PC-3 (cell line): ENCODE data around the gene LMNA. TPM values are rescaled to one million over a fixed set of nuclear protein-coding genes. Genes with fewer than 3 reads are reported as not detected.
A peak's percentile ranks its signal among the peaks of the same experiment; 100 is the strongest.

ENCODE experiments used
- ATAC-seq: fragments of 200-7000 bp; cut with Tn5 transposase; 2 replicates; pipeline ENCODE4 v1.9.1; 2020; ENCODE audit warnings: mild to moderate bottlenecking, moderate library complexity
- BruUV-seq: library from RNA; stranded (reverse); fragments of 400-500 nt; replicated peaks from 2 replicates; lab custom pipeline; 2021; lab: Mats Ljungman, UMichigan
- CTCF ChIA-PET: fragments of 300-600 bp; sonication (Branson Sonifier 250); formaldehyde crosslinking; loops from one replicate; lab custom pipeline; 2022; ENCODE audit warnings: antibody characterized with exemption; lab: Charles Lee
- POLR2A ChIA-PET: fragments of 300-600 bp; sonication (Branson Sonifier 250); formaldehyde crosslinking; loops from one replicate; lab custom pipeline; 2022; ENCODE audit warnings: antibody characterized with exemption; ENCODE audit not compliant: unreplicated experiment; lab: Charles Lee
- DNase-seq: peaks from one replicate; pipeline ENCODE4 v3.0.0-alpha.2; 2015
- H2AFZ ChIP-seq: fragments of 300-600 bp; sonication (generic); 2 replicates; pipeline ENCODE4 v1.6.0; 2016; ENCODE audit warnings: antibody characterized with exemption, low read length
- H3F3A ChIP-seq: fragments of 300-600 bp; sonication (generic); one replicate; pipeline ENCODE4 v1.6.0; 2017; ENCODE audit warnings: antibody characterized with exemption, low read length, control low read depth, mild to moderate bottlenecking; ENCODE audit not compliant: unreplicated experiment
- H3K27ac ChIP-seq: fragments of 300-600 bp; sonication (generic); 2 replicates; pipeline ENCODE4 v1.5.1; 2016; ENCODE audit warnings: mild to moderate bottlenecking, low read length
- H3K27me3 ChIP-seq: fragments of 300-600 bp; sonication (generic); 2 replicates; pipeline ENCODE4 v1.6.1; 2016; ENCODE audit warnings: low read length, mixed read lengths
- H3K36me3 ChIP-seq: fragments of 300-600 bp; sonication (generic); 2 replicates; pipeline ENCODE4 v1.6.1; 2016; ENCODE audit warnings: low read depth, mixed run types, low read length, mixed read lengths
- H3K4me1 ChIP-seq: fragments of 300-600 bp; sonication (generic); 2 replicates; pipeline ENCODE4 v1.5.1; 2016; ENCODE audit warnings: low read length; ENCODE audit not compliant: insufficient read depth
- H3K4me2 ChIP-seq: fragments of 300-600 bp; sonication (generic); 2 replicates; pipeline ENCODE4 v1.6.0; 2016; ENCODE audit warnings: low read length
- H3K4me3 ChIP-seq: fragments of 300-600 bp; sonication (generic); 2 replicates; pipeline ENCODE4 v1.5.1; 2016; ENCODE audit warnings: mild to moderate bottlenecking, low read length, mixed read lengths
- H3K79me2 ChIP-seq: fragments of 300-600 bp; sonication (generic); 2 replicates; pipeline ENCODE4 v1.6.1; 2017; ENCODE audit warnings: low read length, mixed read lengths
- H3K9ac ChIP-seq: fragments of 300-600 bp; sonication (generic); 2 replicates; pipeline ENCODE4 v1.6.0; 2016; ENCODE audit warnings: mild to moderate bottlenecking, low read length
- H3K9me2 ChIP-seq: fragments of 300-600 bp; sonication (generic); replicated peaks from 2 replicates; pipeline ENCODE4 v1.6.1; 2016; ENCODE audit warnings: mixed run types, low read length, mixed read lengths
- H3K9me3 ChIP-seq: fragments of 300-600 bp; sonication (generic); 2 replicates; pipeline ENCODE4 v1.6.1; 2016; ENCODE audit warnings: low read length, mixed read lengths
- H4K20me1 ChIP-seq: fragments of 300-600 bp; sonication (generic); 2 replicates; pipeline ENCODE4 v1.6.1; 2016; ENCODE audit warnings: low read length, mixed read lengths
- CTCF ChIP-seq: fragments of 300-600 bp; sonication (generic); conservative IDR thresholded peaks from 2 replicates; pipeline ENCODE4 v1.5.1; 2017; ENCODE audit warnings: antibody characterized with exemption, low read depth, mild to moderate bottlenecking, low read length
- EZH2 ChIP-seq: fragments of 300-600 bp; sonication (generic); IDR thresholded peaks from one replicate; pipeline ENCODE4 v1.6.1; 2017; ENCODE audit warnings: antibody characterized with exemption, mild to moderate bottlenecking, low read length; ENCODE audit not compliant: unreplicated experiment
- EZH2phosphoT487 ChIP-seq: fragments of 300-600 bp; sonication (generic); IDR thresholded peaks from 2 replicates; pipeline ENCODE4 v1.6.1; 2018; ENCODE audit warnings: mild to moderate bottlenecking, antibody characterized with exemption, low read length, borderline replicate concordance
- intact Hi-C: fragments of 100-400 bp; cut with micrococcal nuclease; formaldehyde crosslinking; loops from 2 replicates; pipeline ENCODE4 v1.9.0; 2023
- total RNA-seq: library from RNA; depleted of rRNA; stranded (reverse); fragments of >200 nt; gene quantifications from 2 replicates; pipeline ENCODE4 v1.2.3, GENCODE V29; 2014

The LMNA gene
- total RNA-seq, 1 experiment from 2014 or later: 864 TPM

GRCh38 chr1:156100205-156100995 lies 14.1 kb upstream of the LMNA start:
- no peaks in the 10 kb centered on the region for H3K9me3 ChIP-seq
- intact Hi-C loops: no loop called here
- no peak overlapping the region for H3K4me3 ChIP-seq
- ATAC-seq (no peak), DNase-seq (peak; percentile 67)
- H3K9me2 ChIP-seq: no peaks in the 10 kb centered on the region
- H3K4me1 ChIP-seq: peaks cover 70% of the 10 kb centered on the region
- H3K27me3 ChIP-seq: no peaks in the 10 kb centered on the region
- TF ChIP-seq CTCF (no peak), EZH2phosphoT487 (no peak), EZH2 (no peak)
- H3K9ac ChIP-seq: no peak overlapping the region
- no peak overlapping the region for H2AFZ ChIP-seq
- H4K20me1 ChIP-seq: no peaks in the 10 kb centered on the region
- H3K36me3 ChIP-seq: no peaks in the 10 kb centered on the region
- CTCF ChIA-PET: interaction anchor here (4.7 kb wide), 1 partner anchor 30 kb away, joined by 22 read pairs; no protein-coding TSS in a partner anchor
- POLR2A ChIA-PET: interaction anchor here (0.5 to 0.6 kb wide), 2 partner anchors 18 to 132 kb away, joined by 3 to 6 read pairs; no protein-coding TSS in a partner anchor
- peak overlapping the region; percentile 22; the same call in 1 of the 2 replicates for H3K27ac ChIP-seq
- peak overlapping the region; percentile 1 for H3K4me2 ChIP-seq
- no peaks in the 10 kb centered on the region for H3F3A ChIP-seq
- no TSS peak for BruUV-seq
- no peaks in the 10 kb centered on the region for H3K79me2 ChIP-seq

GRCh38 chr1:156101880-156102279 lies 12.6 kb upstream of the LMNA start:
- no peaks in the 10 kb centered on the region for H3K9me3 ChIP-seq
- no TSS peak for BruUV-seq
- no peak overlapping the region for H3K4me3 ChIP-seq
- peaks cover 67% of the 10 kb centered on the region for H3K4me1 ChIP-seq
- H2AFZ ChIP-seq: no peak overlapping the region
- no peaks in the 10 kb centered on the region for H3K9me2 ChIP-seq
- no peaks in the 10 kb centered on the region for H3K79me2 ChIP-seq
- no peak for TF ChIP-seq CTCF
- TF ChIP-seq EZH2phosphoT487: no peak
- no peak for TF ChIP-seq EZH2
- no peaks in the 10 kb centered on the region for H3K36me3 ChIP-seq
- ChIA-PET CTCF (interaction anchor here (0.5 to 0.7 kb wide), 4 partner anchors 21 to 116 kb away, joined by 3 to 6 read pairs (median 4); no protein-coding TSS in a partner anchor), POLR2A (interaction anchor here (0.6 kb wide), 1 partner anchor 124 kb away, joined by 29 read pairs; no protein-coding TSS in a partner anchor)
- H3F3A ChIP-seq: no peaks in the 10 kb centered on the region
- H3K4me2 ChIP-seq: no peak overlapping the region
- no peak overlapping the region for H3K27ac ChIP-seq
- ATAC-seq: no peak
- no peaks in the 10 kb centered on the region for H4K20me1 ChIP-seq
- no peak overlapping the region for H3K9ac ChIP-seq
- H3K27me3 ChIP-seq: no peaks in the 10 kb centered on the region
- intact Hi-C loops: no loop called here
- DNase-seq: no peak
